GM21576 (cell line): Measurements from ENCODE around the gene SETDB2.

ENCODE experiments used
- ATAC-seq: cut with Tn5 transposase; IDR thresholded peaks from one replicate; pipeline ENCODE4 v1.9.1; 2021; ENCODE audit warnings: mild to moderate bottlenecking, moderate library complexity; ENCODE audit not compliant: unreplicated experiment

SETDB2 gene

GRCh38 chr13:49443704-49444523, at the start of gene SETDB2, which contains the start of gene CAB39L:
Gene SETDB2, plus strand, starts transcription at chr13:49444274. Its CDS starts 7,620 bp downstream, at chr13:49451894.
Gene CAB39L, minus strand, starts transcription at chr13:49444064. Its CDS starts 61,154 bp downstream, at chr13:49382910.
- ATAC-seq: peak; percentile 93

- ATAC-seq: no peak
Measured at GRCh38 chr13:49395451-49395865, 48.6 kb upstream of the SETDB2 start.

GRCh38 chr13:49395878-49396380, 48.1 kb upstream of the SETDB2 start:
- no peak for ATAC-seq

- no peak for ATAC-seq
Measured at GRCh38 chr13:49399801-49400472, 44.1 kb upstream of the SETDB2 start.

- ATAC-seq: no peak
Measured at GRCh38 chr13:49400755-49401659, 43.1 kb upstream of the SETDB2 start.

- ATAC-seq: no peak
Measured at GRCh38 chr13:49403996-49404702, 39.9 kb upstream of the SETDB2 start.

- no peak for ATAC-seq
Measured at GRCh38 chr13:49404703-49405020, 39.4 kb upstream of the SETDB2 start.

GRCh38 chr13:49407068-49407467, 37.0 kb upstream of the SETDB2 start:
- ATAC-seq: no peak

- no peak for ATAC-seq
Measured at GRCh38 chr13:49407936-49408335, 36.1 kb upstream of the SETDB2 start.

GRCh38 chr13:49409008-49409407, 35.1 kb upstream of the SETDB2 start:
- ATAC-seq: no peak

GRCh38 chr13:49410006-49410405, 34.1 kb upstream of the SETDB2 start:
- ATAC-seq: no peak

GRCh38 chr13:49410477-49410876, 33.6 kb upstream of the SETDB2 start:
- ATAC-seq: no peak

GRCh38 chr13:49411353-49411752, 32.7 kb upstream of the SETDB2 start:
- ATAC-seq: no peak

- no peak for ATAC-seq
Measured at GRCh38 chr13:49412749-49413148, 31.3 kb upstream of the SETDB2 start.

- ATAC-seq: no peak
Measured at GRCh38 chr13:49417161-49417560, 26.9 kb upstream of the SETDB2 start.

GRCh38 chr13:49418206-49418605, 25.9 kb upstream of the SETDB2 start:
- ATAC-seq: no peak

- no peak for ATAC-seq
Measured at GRCh38 chr13:49419276-49419675, 24.8 kb upstream of the SETDB2 start.

GRCh38 chr13:49421391-49421790, 22.7 kb upstream of the SETDB2 start:
- ATAC-seq: no peak

- no peak for ATAC-seq
Measured at GRCh38 chr13:49424011-49424560, 20.0 kb upstream of the SETDB2 start.
